KOPT-K1 (cell line): ENCODE measurements around the gene KCNK13.
"Not testable (repeated sequence)": the region's sequence is repeated elsewhere in the genome, so short reads cannot be mapped to it uniquely, and the experiment has no call there.

Source experiments
- H3K27ac ChIP-seq: fragments of 200-600 bp; sonication (generic); 2 replicates; pipeline ENCODE4 v1.5.1; 2016; ENCODE audit warnings: antibody characterized with exemption, mild to moderate bottlenecking, low read depth, low read length; ENCODE audit not compliant: poor library complexity, severe bottlenecking
- H3K36me3 ChIP-seq: fragments of 200-600 bp; sonication (generic); 2 replicates; pipeline ENCODE4 v1.5.1; 2017; ENCODE audit warnings: antibody characterized with exemption, mild to moderate bottlenecking, low read length, moderate library complexity; ENCODE audit not compliant: insufficient read depth
- H3K9me3 ChIP-seq: fragments of 200-600 bp; sonication (generic); 2 replicates; pipeline ENCODE4 v1.5.1; 2017; ENCODE audit warnings: antibody characterized with exemption, low read length, mild to moderate bottlenecking; ENCODE audit not compliant: insufficient read depth, poor library complexity, severe bottlenecking

Gene KCNK13

DNA sequence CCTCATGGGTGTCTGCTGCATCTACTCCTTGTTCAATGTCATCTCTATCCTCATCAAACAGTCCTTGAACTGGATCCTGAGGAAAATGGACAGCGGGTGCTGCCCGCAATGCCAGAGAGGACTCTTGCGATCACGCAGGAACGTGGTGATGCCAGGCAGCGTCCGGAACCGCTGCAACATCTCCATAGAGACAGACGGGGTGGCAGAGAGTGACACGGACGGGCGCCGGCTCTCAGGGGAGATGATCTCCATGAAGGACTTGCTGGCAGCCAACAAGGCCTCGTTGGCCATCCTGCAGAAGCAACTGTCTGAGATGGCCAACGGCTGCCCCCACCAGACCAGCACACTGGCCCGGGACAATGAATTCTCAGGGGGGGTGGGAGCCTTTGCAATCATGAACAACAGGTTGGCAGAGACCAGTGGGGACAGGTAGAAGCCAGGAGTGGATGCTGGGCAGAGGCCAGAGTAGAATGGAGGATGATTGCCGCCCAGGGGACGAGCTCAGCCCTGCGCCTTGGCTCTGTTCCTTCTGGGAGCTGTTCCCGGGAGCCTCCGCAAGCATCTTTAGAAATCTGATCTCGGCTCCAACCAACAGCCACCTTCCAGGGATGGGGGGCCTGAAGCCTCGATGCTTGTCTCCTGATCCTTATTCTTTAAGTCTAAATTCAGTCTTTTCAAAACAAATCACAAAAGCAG lies 122.9 kb downstream of the KCNK13 start:
- no peaks in the 10 kb centered on the region for H3K36me3 ChIP-seq
- H3K9me3 ChIP-seq: peaks cover 8% of the 10 kb centered on the region
- H3K27ac ChIP-seq: no peak overlapping the region

GRCh38 chr14:90188588-90188987 lies 126.8 kb downstream of the KCNK13 start:
- Histone ChIP-seq H3K9me3 (peaks cover 8% of the 10 kb centered on the region), H3K27ac (no peak overlapping the region), H3K36me3 (no peaks in the 10 kb centered on the region)

DNA sequence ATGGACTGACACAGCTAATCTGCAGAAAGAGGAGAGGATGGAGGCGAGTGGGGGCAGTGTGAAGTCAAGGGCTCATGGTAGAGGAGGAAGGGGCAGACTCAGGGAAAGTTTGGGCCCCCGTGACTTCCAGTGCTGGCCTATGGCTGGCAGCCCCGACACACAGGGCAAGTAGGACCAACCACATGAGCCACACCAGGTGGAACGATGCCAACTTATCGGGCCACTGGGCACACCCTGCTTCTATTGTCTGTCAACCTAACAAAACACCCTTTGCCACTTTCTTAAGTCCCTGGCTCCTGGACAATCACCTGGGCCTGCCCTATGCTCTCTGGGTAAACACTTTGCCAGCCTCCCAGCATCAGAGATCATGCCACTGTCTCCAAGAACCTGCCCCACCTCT lies 129.4 kb downstream of the KCNK13 start:
- Histone ChIP-seq H3K27ac (no peak overlapping the region), H3K36me3 (no peaks in the 10 kb centered on the region), H3K9me3 (peaks cover 8% of the 10 kb centered on the region)

- H3K27ac ChIP-seq: no peak overlapping the region
- peaks cover 8% of the 10 kb centered on the region for H3K9me3 ChIP-seq
- no peaks in the 10 kb centered on the region for H3K36me3 ChIP-seq
Observed at GRCh38 chr14:90191585-90191984, 129.8 kb downstream of the KCNK13 start.

DNA sequence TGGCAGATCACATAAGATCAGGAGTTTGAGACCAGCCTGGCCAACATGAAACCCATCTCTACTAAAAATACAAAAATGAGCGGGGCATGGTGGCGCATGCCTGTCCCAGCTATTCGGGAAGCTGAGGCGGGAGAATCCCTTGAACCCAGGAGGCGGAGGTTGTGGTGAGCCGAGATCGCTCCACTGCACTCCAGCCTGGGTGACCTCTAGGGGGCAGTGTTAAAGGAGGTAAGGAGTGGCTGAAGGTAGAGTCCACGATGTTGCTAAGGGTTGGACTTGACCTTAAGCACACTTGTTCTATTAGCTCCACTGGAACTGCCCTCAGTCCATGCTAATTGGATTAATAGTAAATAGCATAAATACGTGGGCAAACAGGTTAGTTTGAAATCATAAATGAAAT lies 132.1 kb downstream of the KCNK13 start:
- Histone ChIP-seq H3K27ac (no peak overlapping the region), H3K36me3 (no peaks in the 10 kb centered on the region), H3K9me3 (peaks cover 2% of the 10 kb centered on the region)

DNA sequence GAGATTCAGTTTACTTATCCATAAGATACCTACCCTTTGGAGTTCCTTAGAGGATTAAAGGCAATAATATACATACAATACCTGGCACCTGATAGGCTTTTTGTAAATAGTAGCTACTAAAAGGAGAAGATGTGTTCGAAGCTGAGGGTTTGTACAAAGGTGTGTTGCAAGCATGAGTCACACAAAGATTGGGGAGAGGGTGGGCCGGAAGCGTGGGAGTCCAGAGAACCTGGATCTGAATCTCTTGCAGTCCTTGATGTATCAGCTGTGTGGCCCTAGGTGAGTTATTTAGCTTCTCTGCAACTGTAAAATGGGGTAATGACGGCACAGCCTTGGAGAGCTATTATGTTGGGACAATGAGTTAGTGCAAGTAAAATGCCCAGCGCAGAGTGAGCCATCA lies 132.9 kb downstream of the KCNK13 start:
- H3K36me3 ChIP-seq: no peaks in the 10 kb centered on the region
- H3K9me3 ChIP-seq: no peaks in the 10 kb centered on the region
- H3K27ac ChIP-seq: no peak overlapping the region

DNA sequence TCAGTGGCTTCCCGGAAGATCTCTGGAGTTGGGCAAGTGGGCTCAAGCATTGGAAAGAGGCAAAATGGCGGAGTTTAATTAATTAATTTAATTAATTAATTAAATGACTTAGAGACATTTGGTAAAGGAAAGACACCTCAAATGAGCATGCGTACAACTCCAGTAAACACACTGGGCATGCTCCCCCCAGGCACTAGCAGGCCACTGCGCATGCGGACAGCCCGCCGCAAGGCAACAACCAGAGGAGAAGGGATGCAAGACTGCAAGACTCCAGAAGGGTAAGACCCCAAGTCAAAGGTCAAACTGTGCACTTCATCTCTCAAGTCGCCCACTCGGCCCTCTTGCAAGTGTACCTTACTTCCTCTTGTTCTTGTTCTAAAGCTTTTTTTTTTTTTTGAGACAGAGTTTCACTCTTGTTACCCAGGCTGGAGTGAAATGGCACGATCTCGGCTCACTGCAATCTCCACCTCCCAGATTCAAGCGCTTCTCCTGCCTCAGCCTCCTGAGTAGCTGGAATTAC lies 136.8 kb downstream of the KCNK13 start:
- peaks cover 11% of the 10 kb centered on the region for H3K9me3 ChIP-seq
- no peak overlapping the region for H3K27ac ChIP-seq
- no peaks in the 10 kb centered on the region for H3K36me3 ChIP-seq

GRCh38 chr14:90200546-90200945 lies 138.8 kb downstream of the KCNK13 start:
- not testable (repeated sequence) for H3K36me3 ChIP-seq, H3K27ac ChIP-seq
- peaks cover 18% of the 10 kb centered on the region for H3K9me3 ChIP-seq

GRCh38 chr14:90201344-90201743 lies 139.6 kb downstream of the KCNK13 start:
- Histone ChIP-seq H3K9me3 (peaks cover 18% of the 10 kb centered on the region), H3K36me3 (no peaks in the 10 kb centered on the region)

DNA sequence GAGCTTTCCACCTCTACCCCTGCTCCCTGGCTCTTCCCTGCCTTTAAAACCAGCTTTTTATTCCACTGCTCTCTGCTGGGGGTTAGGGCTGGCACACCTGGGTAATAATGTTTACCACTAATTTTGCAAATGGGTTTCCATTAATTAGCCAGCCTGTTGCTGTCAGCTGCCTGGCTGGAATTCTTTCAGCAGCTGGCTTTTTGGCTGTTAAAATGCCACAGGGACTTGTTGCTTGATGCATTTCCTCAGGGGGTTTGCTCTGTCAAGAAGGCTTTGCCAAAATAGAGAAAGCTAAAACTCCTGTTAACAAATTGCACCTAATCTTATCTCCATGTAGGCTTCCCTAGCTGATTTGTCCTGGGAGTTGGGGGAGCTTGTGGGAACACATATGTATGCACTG lies 142.7 kb downstream of the KCNK13 start:
- Histone ChIP-seq H3K9me3 (peaks cover 18% of the 10 kb centered on the region), H3K36me3 (no peaks in the 10 kb centered on the region), H3K27ac (no peak overlapping the region)

More at GRCh38 chr14:90201344-90201743, 139.6 kb downstream of the KCNK13 start:
- no peak overlapping the region for H3K27ac ChIP-seq

DNA sequence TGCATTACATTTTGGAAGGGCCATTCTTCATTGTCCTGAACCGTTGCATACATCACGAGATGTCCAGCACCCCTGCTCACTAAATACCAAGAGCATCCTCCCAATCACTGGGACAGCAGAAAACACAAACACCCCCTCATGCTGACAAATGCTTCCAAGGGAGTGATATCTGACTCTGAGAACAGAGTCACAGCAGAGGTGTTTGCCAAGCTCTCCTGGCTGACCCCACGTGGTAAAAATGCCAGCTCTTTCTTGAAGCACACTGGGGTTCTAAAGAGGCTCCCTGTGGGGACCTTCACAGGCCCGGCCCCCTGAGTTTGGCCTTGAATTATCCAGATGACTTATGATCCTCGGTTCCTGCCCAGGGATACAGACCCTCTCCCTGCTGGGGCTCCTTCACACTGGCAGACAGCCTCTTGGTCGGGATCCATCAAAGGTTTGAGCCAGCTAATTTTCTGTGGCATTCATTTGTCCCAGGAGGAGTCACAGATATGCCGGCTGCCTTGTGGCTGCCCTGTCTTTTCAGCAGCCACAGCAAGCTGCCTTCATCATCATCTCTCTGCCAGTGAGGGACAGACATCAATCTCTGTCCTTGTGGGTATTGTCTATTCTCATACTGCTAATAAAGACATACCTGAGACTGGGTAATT lies 151.4 kb downstream of the KCNK13 start:
- Histone ChIP-seq H3K9me3 (peaks cover 19% of the 10 kb centered on the region), H3K27ac (no peak overlapping the region), H3K36me3 (no peaks in the 10 kb centered on the region)

DNA sequence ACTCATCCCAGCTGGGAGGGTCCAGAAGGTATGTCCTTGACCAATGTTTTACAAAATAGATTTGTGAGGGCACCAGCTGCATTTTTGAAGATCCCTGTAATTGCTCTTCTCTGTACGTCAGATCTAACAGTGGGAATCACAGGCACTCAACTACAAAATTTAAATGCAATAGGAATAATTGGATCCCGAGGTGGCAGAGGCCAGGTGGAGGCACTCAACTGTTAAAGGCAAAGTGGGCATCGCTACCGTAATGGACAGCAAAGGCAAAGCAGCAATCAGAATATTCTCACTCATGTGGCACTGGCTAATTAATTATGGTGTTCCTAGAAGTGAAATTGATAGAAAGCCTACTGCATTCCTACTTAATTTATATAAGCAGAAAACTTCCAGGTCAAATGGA lies 166.7 kb downstream of the KCNK13 start:
- peaks cover 6% of the 10 kb centered on the region for H3K9me3 ChIP-seq
- H3K27ac ChIP-seq: no peak overlapping the region
- no peaks in the 10 kb centered on the region for H3K36me3 ChIP-seq

DNA sequence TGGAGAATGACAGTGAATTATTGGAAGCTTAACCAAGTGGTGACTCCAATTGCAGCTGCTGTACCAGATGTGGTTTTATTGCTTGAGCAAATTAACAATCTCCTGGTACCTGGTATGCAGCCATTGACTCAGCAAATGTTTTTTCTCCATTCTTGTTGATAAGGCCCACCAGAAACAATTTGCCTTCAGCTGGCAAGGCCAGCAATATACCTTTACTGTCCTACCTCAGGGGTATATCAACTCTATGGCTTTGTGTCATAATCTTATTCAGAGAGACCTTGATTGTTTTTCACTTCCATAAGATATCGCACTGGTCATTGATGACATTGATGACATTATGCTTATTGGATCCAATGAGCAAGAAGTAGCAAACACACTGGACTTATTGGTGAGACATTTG lies 168.1 kb downstream of the KCNK13 start:
- not testable (repeated sequence) for H3K36me3 ChIP-seq, H3K9me3 ChIP-seq, H3K27ac ChIP-seq
